HFF-Myc (cell line): ENCODE data around the gene RAB40B.
"Not testable (repeated sequence)": the region's sequence is repeated elsewhere in the genome, so short reads cannot be mapped to it uniquely, and the experiment has no call there.

Experiments
- DNase-seq: peaks from one replicate; pipeline ENCODE4 v3.0.0-alpha.2; 2011; ENCODE audit warnings: low read depth; ENCODE audit errors: extremely low read depth
- H3K4me3 ChIP-seq: replicated peaks from 2 replicates; pipeline ENCODE4 v1.5.1; 2011; ENCODE audit warnings: low read depth, mild to moderate bottlenecking, control low read depth, low read length
- TF ChIP-seq, protein P1 (sequence below): IDR thresholded peaks from 2 replicates; pipeline ENCODE4 v1.5.1; 2012; ENCODE audit warnings: mild to moderate bottlenecking, low read depth, low read length, control low read depth; ENCODE audit errors: missing control alignments

The RAB40B gene, protein sequence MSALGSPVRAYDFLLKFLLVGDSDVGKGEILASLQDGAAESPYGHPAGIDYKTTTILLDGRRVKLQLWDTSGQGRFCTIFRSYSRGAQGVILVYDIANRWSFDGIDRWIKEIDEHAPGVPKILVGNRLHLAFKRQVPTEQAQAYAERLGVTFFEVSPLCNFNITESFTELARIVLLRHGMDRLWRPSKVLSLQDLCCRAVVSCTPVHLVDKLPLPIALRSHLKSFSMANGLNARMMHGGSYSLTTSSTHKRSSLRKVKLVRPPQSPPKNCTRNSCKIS

GRCh38 chr17:82698065-82698973 lies at the start of gene RAB40B:
Gene RAB40B, minus strand, starts transcription at chr17:82698698. Its CDS starts 102 bp downstream, at chr17:82698596.
- peak within 1 kb of the TSS; percentile 53 for H3K4me3 ChIP-seq
- TF ChIP-seq, protein P1, sequence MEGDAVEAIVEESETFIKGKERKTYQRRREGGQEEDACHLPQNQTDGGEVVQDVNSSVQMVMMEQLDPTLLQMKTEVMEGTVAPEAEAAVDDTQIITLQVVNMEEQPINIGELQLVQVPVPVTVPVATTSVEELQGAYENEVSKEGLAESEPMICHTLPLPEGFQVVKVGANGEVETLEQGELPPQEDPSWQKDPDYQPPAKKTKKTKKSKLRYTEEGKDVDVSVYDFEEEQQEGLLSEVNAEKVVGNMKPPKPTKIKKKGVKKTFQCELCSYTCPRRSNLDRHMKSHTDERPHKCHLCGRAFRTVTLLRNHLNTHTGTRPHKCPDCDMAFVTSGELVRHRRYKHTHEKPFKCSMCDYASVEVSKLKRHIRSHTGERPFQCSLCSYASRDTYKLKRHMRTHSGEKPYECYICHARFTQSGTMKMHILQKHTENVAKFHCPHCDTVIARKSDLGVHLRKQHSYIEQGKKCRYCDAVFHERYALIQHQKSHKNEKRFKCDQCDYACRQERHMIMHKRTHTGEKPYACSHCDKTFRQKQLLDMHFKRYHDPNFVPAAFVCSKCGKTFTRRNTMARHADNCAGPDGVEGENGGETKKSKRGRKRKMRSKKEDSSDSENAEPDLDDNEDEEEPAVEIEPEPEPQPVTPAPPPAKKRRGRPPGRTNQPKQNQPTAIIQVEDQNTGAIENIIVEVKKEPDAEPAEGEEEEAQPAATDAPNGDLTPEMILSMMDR, result no peak
- DNase-seq, result peak; percentile 91

- TF ChIP-seq, protein P1, result no peak
- no peak overlapping the region for H3K4me3 ChIP-seq
- no peak for DNase-seq
These were observed 47.0 kb upstream of the RAB40B start for GRCh38 chr17:82745524-82745923.

- DNase-seq, H3K4me3 ChIP-seq: not testable (repeated sequence)
These were observed 46.2 kb upstream of the RAB40B start for GRCh38 chr17:82744736-82745135.

GRCh38 chr17:82743344-82744219 lies 45.1 kb upstream of the RAB40B start:
- TF ChIP-seq, protein P1, result no peak
- DNase-seq, result no peak
- no peak overlapping the region for H3K4me3 ChIP-seq

GRCh38 chr17:82740906-82741759 lies 42.6 kb upstream of the RAB40B start:
- no peak for DNase-seq
- TF ChIP-seq, protein P1, result no peak
- H3K4me3 ChIP-seq, result no peak overlapping the region

GRCh38 chr17:82737967-82738877 lies 39.7 kb upstream of the RAB40B start:
- TF ChIP-seq, protein P1, result no peak
- no peak overlapping the region for H3K4me3 ChIP-seq
- DNase-seq, result no peak
